HG02588 (cell line): ENCODE measurements around the gene TESK2.
"Not testable (repeated sequence)": the region's sequence is repeated elsewhere in the genome, so short reads cannot be mapped to it uniquely, and the experiment has no call there.

Experiments used
- ATAC-seq: cut with Tn5 transposase; IDR thresholded peaks from one replicate; pipeline ENCODE4 v1.9.1; 2021; ENCODE audit warnings: mild to moderate bottlenecking, moderate library complexity; ENCODE audit not compliant: unreplicated experiment

TESK2 gene

GRCh38 chr1:45510036-45510971 lies 19.3 kb upstream of the TESK2 start:
- ATAC-seq = no peak

DNA sequence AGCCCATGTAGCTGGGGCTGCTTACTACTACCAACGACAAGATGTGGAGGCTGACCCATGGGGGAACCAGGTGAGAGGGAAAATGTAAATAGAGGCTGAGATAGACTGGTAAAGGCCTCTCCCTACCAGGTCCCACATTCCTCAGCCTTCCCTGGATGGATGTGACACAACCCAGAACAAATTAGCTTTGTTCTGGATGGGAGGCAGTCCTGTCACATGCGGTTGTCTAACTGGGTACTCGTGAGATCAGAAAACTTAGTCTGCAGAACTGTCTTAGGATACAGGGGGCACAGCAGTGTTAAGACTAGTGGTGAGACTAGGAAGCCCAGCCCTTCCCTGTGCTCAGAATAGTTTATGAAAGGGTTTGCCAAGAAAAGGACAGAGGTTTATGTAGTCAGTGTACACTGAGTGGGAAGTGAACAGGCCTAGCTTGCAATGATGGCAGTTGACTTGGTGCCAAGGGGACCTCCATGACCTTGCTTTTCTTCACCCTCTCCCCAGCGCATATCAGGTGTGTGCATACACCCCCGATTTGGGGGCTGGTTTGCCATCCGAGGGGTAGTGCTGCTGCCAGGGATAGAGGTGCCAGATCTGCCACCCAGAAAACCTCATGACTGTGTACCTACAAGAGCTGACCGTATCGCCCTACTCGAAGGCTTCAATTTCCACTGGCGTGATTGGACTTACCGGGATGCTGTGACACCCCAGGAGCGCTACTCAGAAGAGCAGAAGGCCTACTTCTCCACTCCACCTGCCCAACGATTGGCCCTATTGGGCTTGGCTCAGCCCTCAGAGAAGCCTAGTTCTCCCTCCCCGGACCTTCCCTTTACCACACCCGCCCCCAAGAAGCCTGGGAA lies 17.6 kb upstream of the TESK2 start:
- no peak for ATAC-seq

DNA sequence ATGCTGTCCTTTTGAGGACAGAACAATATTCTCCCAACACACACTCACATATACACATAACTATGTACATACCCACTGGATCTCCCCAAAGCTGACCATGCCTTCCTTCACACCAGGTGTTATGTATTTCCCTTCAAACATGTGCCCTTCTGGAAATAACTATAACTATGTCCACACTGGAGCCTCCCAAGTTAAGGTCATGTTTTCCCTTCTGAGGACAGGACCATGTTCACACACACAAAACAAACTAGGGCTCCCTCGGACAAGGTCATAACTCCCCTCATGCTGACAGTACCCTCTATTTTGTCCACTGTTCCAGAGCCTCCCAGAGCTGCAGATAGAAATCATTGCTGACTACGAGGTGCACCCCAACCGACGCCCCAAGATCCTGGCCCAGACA lies 16.9 kb upstream of the TESK2 start:
- ATAC-seq = no peak

DNA sequence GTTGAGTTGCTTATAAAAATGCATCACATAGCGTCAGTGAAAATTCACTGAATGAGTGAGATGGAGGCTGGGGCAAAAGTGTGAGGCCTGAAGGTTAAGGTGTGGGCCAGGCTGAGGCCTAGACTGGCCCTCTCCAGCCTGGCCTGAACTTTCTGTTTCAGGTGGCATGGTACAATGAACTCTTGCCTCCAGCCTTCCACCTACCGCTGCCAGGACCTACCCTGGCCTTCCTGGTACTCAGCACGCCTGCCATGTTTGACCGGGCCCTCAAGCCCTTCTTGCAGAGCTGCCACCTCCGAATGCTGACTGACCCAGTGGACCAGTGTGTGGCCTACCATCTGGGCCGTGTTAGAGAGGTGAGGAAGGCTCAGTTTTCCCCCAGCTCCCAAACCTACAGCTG lies 16.2 kb upstream of the TESK2 start:
- no peak for ATAC-seq

DNA sequence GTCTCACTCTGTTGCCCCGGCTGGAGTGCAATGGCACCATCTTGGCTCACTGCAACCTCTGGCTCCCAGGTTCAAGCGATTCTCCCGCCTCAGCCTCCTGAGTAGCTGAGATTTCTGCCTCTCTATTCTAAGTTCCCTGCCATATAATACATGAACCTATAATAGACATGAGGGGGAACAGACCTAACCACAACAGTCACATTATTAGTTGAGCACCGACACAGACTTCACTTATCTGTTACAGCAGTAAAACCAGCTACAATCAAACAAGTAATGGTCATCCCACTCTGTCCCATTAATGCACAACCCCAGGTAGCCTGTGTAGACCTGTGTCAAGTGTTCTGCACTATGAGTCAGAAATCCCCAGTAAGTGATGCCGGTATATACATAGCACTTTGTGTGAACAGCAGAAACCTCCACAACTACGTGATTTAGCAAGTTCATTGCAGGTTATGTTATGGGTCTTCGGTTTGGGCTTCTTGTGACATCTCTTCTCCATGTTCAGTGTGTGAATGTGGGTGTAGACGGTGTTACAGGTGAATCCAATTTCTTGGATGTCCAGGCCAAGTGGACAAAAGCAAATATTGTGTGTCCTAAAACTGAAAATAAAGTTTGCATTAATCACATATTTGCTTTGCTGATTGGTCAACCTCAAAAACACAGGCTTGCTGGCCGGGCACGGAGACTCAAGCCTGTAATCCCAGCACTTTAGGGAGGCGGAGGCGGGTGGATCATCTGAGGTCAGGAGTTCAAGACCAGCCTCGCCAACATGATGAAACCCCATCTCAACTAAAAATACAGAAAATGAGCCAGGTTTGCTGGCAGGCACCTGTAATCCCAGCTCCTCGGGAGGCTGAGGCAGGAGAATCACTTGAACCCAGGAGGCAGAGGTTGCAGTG lies 12.7 kb upstream of the TESK2 start:
- no peak for ATAC-seq

GRCh38 chr1:45501505-45501859 lies 10.5 kb upstream of the TESK2 start:
- no peak for ATAC-seq

DNA sequence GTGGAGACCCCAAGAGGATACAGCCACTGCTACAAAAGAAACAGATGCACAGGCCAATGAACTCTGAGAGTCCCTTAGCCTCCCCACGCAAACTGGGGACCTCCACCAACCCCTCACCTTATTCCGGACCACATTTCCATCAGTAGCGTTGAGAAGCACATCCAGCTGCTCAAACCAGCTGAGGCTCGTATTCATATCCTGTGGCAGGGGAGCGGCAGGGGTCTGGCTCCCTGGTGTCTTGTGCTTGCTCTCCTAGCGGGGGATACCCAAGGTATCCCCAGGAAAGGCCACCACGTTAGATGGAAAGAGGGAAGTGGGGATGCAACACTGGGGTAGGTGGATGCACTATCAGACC lies 8.4 kb upstream of the TESK2 start:
- no peak for ATAC-seq

GRCh38 chr1:45498279-45498678 lies 7.3 kb upstream of the TESK2 start:
- ATAC-seq = no peak

- no peak for ATAC-seq
Observed at GRCh38 chr1:45493116-45493697, 2.2 kb upstream of the TESK2 start.

GRCh38 chr1:45492691-45493090 lies 1.7 kb upstream of the TESK2 start:
- ATAC-seq = no peak

DNA sequence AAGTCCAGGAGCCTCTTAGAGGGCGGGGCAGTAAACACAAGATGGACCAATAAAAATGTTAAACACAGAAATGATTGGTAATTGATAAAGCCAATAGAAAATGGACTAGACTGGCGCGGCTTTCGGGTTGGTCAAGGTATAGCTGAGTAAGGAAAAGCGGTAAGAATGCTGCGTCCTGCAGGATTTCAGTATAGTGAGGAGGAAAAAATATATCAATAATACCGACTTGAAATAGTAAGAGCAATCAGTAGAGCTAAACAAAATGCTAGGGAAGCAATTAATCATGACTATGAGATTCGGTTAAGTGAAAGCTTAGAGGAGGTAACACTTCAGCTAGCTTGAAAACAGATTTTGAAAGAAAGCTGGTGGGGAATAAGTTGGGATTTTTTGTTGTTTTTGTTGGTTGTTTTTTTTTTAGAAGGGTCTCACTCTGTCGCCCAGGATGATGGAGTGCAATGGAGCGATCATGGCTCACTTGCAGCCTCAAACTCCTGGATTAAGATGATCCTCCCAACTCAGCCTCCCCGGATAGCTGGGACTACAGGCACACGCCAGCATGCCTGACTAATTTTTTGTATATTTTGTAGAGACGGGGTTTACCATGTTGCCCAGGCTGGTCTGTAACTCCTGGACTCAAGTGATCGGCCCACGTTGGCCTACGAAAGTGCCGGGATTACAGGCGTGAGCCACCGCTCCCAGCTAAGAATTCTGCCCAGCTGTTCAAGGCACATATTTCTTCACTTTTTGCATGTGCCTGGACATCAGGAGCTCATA lies 711 bp upstream of the TESK2 start:
- ATAC-seq = no peak

DNA sequence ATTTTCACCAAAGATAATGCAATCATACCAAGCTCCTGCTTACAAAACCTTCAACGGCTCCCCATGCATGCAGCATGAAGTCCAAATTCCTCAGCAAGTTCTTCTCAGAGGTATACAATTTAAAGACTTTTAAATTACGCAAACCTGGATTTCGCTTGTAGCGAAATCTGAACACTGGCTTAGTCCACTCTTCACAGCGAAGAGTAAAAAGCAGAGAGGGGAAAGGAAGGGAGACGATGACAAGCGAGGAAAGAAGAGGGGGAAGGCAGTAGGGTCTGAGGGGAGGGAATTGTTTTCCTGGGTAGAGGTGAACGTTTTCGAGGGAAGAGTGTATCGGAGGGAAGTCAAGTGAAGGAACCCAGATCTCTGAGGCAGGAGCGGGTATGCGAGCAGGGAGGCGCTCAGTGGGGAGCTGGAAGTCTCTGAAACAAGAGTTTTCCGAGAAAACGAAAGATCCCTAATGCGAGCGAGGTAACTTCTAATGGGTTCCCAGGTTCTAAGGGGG lies 790 bp downstream of the TESK2 start:
- no peak for ATAC-seq

DNA sequence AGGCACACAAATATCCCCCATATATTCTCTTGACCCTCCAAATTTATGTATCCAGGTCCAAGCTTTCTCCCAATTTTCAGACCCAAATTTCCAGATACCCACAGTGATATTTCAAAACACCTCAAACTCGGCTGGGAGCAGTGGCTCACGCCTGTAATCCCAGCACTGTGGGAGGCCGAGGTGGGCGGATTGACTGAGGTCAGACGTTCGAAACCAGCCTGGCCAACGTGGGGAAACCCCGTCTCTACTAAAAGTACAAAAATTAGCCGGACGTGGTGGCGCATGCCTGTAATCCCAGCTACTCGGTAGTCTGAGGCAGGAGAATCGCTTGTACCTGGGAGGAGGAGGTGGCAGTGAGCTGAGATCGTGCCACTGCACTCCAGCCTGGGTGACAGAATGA lies 1.6 kb downstream of the TESK2 start:
- ATAC-seq = not testable (repeated sequence)

GRCh38 chr1:45488666-45489377 lies 2.1 kb downstream of the TESK2 start:
- no peak for ATAC-seq

DNA sequence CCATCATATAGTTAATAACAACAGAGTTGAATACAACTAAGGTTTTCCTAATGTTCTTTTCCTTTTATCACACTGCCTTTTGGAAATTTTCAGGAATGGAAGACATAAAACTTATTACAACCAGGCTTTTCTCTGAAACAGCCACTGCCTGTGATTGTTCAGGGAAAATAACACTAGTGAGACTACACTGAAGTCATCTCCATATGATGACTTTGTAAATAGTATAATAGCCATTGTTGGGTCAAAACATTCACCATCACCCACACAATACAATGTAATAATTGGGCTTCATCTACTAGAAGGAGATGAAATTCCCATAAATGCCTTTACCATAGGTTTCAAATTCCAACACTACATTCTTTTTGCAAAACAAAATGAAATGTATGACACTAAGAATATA lies 5.0 kb downstream of the TESK2 start:
- ATAC-seq = no peak

GRCh38 chr1:45479039-45479748 lies 11.8 kb downstream of the TESK2 start:
- no peak for ATAC-seq

GRCh38 chr1:45478121-45478814 lies 12.7 kb downstream of the TESK2 start:
- no peak for ATAC-seq

DNA sequence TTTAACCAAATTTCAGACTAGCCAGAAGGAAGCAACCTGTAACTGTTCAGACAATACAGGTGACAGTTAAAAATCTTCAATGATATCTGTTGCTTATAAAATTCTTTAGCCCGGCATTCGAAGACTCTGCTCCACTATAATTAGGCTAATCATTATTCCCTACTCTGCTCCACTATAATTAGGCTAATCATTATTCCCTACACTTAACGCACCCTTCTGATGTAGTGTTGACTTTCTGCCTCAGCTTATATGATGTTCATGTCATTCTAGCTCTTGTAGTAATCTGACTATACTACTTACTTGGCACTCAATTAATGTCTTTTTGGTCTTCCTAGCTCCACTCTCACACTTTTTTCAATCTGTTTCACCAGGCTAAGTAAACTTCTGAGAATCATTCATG lies 13.3 kb downstream of the TESK2 start:
- ATAC-seq = no peak
